NOMO-1 (cell line): Measurements from ENCODE around the gene SLIT3.
"Not testable (repeated sequence)": the region's sequence is repeated elsewhere in the genome, so short reads cannot be mapped to it uniquely, and the experiment has no call there.

Source experiments
- DNase-seq, 2 experiments: peaks; one replicate each; lab custom pipeline; 2025; ENCODE audit not compliant: unreplicated experiment in 2 of 2; lab: John Stamatoyannopoulos, UW

SLIT3 gene

DNA sequence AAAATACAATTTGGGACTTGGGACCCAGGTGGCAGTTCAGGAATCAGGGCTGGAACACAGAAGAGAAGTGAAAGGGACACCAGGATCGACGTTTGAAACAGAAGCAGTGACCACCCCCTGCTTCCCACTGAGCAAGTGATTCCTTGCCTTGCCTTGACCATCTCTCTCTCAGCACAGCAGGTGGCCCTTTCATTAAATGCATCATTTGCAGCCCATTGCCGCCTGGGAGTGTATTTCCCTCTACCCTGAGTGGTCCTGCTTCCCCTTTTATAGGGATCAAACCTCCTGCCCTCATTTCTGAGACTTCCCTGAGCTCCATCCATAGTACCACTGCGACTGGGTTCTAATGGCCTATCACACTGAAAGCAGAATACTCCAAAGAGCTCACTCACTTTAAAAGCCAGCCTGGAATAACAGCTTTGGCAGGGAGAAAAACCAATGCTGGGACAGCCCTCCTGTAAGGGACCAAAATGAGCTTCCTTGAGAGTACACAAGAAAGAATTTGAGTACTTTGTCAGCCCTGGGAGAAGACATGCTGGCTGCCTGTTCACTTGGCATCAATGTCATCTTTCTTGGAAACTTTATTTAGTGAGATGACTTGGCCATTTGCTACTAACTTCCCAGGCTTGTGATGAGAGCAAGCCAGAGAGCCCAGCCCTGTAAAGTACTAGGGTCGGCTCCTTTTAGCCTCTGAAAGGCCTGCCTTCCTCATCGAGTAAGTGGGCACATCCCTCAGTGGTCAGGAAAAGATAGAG lies 149.7 kb downstream of the SLIT3 start:
- no peak for DNase-seq

DNA sequence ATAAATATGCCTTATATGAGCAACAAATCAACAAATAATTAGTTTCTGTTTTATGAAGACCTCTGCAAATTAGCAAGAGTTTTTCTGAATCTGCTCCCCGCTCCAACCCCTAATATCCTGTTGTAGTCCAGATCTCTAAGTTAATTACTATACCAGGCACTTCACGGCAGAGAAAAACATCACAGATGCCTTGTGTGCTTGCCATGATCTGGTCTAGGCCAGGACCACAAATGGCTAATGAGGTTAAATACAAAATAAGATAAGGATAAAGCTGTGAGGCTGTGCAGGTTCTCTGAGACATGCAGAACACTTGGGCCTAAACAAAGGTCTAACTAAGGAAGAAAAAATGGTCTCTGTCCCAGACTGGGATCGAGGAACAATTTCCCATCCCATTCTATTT lies 150.8 kb downstream of the SLIT3 start:
- no peak for DNase-seq

DNA sequence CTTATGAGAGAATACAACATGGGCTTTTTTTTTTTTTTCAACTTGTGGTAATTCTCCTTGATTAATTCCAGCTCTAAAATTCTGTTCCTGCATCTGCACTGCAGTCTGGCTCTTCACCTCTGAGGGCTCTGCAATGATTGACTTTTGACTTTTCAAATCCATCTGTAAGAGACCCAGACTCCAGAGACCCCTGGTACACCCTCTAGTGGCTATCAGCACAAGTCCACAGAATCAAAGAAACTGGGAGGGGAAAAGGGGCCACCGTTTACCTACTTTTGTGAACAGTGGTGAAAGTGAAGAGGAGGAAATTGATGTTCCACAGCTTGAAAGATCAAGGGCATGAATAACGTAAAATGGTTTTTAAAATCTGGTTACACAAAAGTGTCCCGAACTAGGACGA lies 151.6 kb downstream of the SLIT3 start:
- no peak for DNase-seq

DNA sequence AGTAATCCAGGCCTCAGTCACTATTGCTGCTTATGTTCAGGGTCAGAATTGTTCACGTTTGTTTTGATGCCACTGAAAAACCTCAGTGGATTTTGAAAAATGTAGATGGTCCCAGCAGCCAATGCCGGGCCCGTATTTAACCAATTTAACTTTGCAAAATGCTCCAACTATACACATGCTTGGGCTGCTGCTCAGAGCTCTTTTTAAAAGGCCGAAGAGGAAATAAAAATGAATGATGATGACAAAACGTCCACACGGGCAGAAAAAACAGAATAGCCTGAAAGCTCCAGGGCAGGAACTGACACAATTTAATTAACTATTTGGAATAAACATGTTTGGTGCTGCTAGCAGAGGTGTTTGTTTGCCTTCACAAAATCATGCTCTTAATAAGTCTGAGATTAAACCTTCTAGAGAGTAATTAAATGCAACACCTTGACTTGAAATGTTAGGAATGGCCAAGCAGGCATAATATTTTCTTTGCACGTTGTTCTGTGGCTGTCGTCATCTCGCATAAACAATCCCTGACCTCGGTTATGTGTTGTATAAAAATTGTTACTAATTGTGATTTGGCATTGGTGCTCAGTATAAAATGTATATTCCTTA lies 152.7 kb downstream of the SLIT3 start:
- DNase-seq: no peak

DNA sequence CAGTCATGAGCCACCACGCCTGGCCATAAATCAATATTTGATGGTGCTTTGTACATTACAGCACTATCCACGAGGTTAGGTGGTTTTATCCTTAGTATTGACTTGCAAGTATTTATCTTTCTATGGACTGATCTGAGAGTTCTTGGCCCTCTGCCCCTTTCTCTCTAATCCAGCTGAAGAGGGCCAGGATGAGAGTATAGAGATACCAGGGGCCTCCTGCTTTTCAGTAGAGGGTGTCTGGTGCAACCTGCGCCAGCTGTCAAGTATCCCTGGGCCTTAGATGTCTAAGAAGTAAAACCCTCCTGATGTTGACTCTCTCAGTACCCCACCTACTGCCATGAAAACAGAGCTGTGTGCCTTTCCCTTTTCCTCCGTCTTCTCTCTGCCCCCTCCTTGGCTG lies 153.4 kb downstream of the SLIT3 start:
- no peak for DNase-seq

DNA sequence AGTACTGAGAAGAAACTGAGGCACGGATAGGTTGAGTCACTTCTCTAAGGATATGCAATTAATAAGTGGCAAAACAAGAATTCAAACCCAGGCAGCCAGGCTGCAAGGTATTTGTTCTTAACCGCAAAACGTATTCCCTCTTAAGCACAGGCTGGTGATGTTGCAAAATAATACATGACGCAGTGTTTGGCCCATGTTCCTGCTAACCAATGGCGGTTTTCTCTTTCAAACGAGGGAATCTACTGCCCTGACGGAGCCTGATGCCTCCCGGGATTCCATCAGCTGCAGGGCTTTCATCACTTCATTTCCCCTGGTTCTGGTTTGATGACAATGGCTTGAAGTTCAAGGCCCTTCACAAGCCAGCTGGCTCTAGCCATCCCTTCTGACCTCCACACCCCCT lies 154.8 kb downstream of the SLIT3 start:
- DNase-seq: no peak

DNA sequence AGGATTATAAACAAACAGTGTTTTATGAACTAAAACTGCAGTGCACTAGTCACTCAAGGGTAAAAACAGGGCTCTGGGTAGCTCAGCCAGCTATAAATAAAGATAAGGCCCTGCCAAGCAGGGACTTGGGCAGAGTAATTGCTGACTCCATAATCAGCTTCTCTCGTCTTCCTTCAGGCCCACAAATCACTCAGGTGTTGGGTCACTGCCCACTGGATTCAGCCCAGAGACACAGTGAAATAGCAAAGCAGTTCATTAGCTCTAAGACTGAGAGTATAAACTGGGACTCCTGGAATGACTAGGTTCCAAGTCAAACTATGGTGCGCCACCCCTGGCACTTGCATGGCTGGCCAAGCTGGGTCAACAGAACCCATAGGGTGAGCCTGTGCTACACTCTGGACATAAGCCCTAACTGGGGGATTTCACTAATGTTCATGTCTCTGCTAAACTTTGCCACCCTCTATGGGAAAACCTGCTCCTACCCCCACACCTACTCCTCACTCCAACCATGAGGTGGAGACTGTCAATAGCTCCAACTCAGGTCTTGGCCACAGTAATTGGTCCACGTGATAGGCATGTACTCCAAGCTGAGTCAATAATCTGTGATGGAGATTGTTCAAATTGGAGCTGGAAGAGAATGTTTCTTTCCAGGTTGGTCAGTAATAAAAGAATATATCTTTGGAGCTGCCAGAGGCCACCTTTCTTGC lies 158.5 kb downstream of the SLIT3 start:
- DNase-seq: no peak

DNA sequence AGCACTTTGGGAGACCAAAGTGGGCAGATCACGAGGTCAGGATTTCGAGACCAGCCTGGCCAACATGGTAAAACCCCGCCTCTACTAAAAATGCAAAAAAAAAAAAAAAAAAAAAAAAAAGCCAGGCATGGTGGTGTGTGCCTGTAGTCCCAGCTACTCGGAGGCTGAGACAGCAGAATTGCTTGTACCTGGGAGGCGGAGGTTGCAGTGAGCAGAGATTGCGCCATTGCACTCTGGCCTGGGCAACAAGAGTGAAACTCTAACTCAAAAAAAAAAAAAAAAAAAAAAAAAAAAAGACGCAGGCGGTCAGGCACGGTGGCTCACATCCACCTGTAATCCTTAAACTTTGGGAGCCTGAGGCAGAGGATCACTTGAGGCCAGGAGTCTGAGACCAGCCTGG lies 160.7 kb downstream of the SLIT3 start:
- not testable (repeated sequence) for DNase-seq

DNA sequence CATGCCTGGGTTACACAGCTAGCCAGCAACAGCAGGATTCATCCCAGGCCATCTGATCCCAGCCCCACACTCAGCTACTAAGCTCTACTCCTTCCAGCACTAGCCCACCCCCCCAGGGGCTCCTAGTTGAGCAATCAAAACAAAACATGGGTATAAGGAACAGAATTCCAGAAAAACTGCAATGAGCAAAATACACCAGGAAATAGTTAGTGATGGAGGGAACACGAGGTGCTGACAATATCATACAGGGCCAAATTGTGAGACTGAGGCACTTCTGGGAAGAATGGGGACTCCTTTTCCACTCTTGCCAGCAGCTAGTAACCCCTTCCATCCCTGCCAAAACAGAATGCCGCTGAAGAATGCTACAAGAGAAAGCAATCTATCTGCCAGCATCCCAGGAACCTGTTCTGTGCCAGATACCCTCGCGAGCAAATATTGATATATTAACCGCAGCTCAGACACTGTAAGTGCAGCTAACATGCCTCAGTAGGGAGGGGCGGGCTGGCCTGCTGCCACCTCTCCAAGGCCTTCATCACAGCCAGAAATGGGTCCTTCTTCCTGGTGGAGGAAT lies 161.4 kb downstream of the SLIT3 start:
- DNase-seq: no peak

DNA sequence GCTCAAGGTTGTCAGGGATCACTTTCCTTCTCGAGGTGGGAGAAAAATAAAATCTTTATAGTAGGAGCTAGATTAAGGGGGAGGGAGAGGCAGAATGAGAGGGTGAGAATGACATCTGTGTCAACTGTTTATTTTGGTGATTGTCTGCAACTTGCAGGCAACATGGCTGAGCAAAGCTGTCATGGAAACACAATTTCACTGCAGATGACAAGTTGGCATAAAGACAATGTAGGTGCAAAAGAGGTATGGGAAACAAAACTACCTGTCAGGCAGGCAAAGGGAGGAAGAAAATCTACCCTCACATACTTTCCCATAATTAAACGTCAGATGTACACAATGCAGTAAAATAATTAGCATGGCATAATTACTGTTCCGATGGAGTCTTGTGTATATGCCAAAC lies 167.4 kb downstream of the SLIT3 start:
- DNase-seq: no peak

DNA sequence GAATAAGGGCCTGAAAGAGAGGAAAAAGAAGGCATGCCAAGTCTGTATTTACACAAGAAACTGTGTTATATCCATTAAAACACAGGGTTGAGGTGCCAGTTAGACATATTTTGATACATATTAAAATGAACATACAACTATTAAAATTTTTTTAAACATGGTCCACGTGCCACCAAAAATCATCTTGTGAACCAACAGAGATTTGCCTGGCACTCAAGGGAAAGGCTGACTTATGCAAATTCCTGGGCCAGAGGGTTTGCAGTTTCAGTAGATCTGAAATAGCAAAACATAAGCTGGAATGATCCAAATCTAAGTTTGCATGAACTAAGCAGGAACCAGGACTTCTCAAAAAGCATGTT lies 168.7 kb downstream of the SLIT3 start:
- no peak for DNase-seq

DNA sequence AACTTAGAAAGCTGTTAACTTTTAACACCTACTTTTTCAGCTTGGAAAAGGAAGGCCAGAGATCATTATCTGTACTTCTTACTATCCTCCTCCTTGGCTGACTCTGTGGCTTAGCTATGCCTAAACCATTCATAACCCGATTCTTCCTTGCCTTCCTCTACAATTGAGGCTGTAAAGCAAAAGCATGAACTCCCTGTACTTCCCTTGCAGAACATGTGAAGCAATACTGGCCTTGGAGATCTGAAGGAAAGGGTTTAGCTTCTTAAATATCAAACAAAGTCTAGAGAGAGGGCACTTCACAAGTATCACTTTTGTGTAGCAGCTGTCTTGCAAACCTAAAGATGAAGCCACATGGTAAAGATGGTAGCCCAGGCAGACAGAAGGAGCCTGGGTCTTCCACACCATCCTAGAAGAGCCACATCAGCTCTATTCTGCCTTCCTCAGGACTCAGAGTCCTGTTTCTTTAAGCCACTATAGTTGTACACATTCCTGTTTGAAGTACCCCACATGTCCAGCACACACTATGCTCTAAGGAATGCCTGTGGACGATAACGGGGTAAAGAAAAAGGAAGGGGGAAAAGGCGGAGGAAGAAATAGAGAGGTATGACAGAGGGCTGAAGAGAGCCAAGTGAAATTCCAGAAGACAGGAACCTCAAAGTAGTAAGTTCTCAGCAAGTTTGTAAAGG lies 169.2 kb downstream of the SLIT3 start:
- no peak for DNase-seq

DNA sequence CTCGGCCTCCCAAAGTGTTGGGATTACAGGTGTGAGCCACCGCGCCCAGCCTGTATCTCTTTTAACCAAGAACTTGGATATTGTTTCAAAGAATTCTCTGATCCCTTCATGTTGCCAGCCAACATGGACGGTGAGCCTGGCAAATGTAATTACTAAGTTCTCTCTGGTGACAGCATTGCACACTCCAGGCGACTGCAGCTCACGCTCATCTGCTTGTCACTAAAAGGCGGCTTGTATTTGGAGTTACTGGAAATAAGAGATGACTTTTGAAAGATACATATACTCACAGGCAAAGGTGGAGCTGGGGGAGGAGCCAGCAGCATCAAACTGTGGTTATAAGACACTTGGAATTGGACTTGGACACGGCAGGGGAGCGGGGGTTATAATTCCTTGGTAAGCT lies 172.3 kb downstream of the SLIT3 start:
- DNase-seq: no peak

DNA sequence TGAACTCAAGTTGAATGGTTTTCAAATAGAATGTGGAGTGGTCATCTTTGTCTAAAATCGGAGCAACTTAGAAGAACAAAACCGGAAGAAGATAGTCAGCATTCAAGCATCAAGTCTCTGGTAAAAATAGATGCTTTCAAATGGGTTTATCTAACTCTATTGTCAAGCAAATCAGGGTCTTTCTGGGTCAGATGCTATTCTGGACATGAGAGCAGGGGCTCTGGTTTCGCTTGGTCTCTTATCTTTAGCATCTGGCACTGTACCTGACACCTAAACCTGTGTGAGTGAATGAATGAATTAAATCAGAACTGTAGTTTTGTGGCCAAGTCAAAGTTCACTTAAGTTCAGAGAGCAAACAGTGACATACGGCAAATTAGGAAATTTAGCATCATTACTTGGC lies 173.5 kb downstream of the SLIT3 start:
- no peak for DNase-seq

DNA sequence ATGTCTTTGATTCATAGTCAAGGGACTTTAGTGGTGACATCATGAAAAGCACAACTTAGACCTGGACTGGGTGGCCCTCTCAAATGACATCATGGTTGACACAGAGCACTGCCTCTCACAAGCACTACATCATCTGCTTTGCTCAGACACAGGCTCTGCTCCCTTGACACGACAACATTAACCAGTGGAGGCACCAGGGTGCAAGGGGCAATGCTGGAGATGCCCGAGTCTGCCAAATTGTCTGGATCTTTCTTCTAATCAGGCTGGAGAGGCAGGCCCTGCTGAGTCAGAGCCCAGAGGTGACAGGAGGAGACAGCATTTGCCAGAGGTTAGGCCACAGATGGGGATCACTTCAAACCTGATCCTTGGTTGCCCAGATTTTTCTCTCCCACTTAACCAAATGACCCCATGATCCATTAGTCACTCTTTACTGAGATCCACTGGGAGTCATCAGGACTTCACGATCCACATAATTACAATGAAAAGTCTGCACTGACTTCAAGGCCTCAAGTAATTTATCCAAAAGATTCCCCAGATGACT lies 174.4 kb downstream of the SLIT3 start:
- DNase-seq: no peak

DNA sequence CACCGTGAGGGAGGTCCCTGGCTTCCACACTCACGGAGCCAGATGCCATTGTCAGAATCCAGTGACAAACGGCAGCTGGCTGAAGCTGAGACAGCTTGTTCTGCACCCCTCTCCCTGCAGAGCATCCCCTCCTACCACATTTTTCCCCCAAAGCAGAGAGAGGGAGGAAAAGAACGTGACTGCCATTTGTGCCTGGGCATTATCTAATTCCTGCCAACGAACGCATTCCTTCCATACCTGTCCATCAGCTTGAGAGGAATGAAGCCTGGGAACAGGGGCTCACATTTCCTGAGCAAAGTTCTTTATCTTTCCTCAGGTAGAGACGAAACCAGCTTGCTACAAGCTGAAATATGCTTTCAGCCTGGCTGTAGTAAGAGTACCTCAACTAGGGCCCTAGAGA lies 175.4 kb downstream of the SLIT3 start:
- no peak for DNase-seq

DNA sequence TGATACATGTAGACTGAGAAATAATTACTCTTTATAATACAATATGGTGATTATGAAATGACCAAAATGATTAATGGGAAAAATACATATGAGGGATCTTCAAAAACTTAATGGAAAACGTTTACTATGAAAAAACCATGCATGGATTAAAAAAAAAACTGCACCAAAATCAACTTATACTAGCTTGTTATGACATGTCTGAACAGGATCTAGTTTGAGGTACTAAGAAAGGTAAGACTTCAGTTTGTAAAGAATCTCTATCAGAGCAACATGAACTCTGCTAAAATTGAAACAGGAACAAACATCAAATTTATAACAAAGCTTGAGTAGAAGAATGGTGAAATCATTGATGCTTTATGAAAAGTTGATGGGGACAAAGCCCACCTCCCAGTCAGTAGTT lies 178.0 kb downstream of the SLIT3 start:
- DNase-seq: no peak

DNA sequence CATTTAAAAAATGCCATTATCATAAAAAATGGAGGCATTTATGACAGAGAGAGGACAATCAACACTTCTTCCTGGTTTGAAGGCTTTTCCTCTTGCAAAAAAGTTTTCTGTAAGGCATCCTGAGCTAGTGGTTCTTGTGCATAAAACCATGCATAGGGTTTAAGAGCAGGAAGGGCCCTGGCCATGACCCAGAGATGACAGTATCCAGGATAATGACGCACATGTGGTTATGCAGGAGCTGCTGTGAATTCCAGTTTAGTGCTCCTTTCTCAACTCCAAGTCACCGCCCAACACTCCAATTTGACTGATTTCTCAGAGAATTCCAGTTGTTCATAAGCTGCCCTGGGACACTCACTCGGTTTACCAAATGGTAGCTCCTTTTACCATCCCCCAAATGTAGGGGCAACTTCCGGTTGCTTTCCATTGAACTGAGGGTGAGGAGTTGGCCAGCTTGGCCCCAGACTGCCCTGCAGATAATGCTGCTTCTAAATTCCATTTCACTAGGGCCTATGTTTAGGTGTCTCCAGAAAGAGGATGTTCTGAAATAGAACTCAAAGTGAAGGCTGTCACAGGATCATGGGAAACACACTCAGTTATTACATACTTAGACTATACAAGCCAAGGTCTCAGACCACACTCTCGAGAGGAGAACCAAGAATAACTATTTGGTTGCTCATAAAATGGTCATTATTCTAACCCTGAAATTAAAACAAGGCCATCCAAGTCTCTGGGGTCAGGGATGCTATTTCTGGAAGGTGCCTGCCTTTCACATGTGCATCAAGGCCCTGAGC lies 179.1 kb downstream of the SLIT3 start:
- DNase-seq: no peak

DNA sequence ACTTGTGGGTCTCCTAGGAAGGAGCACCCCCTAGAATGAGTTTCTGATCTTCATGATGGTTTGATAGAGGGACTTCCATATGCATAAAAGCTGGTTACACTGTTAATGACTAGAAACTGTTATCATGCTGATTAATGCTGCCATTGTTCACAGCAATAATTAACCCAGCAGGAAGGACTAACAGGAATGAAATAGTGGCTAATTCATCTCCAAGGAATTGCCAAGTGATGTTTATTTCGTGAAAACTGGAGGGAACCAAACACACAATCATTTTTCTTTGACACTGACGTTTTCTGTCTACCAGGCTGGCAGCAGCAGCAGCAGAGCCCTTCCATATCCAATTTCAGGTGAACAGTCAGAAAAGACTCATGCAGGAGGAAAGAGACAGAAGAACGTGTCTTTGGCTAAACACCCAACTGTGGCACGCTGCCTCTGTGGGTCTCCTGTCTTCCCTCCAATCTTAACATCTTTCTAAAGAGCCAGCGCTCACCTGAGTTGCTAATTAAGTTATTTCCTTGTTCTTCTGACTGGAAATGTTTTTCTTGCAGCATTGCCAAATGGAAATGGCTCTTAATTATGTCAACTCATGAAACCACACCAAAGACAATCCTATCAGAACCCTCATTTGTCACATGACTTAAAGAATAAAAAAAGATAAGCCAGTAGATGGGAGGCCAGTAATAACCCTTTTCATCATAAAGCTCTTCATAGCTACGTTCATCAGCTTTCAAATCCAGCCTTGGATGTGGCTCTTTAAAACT lies 181.5 kb downstream of the SLIT3 start:
- DNase-seq: no peak
